Panc1 (cell line): Measurements from ENCODE around the gene GRAMD1B. TPM values are rescaled to one million over a fixed set of nuclear protein-coding genes. Genes with fewer than 3 reads are reported as not detected.
"Not testable (repeated sequence)": the region's sequence is repeated elsewhere in the genome, so short reads cannot be mapped to it uniquely, and the experiment has no call there.

ENCODE experiments used
- ATAC-seq: fragments of 200-7000 bp; cut with Tn5 transposase; 2 replicates; pipeline ENCODE4 v1.9.1; 2020; ENCODE audit warnings: mild to moderate bottlenecking, moderate library complexity
- BruUV-seq: library from RNA; stranded (reverse); fragments of 400-500 nt; replicated peaks from 2 replicates; lab custom pipeline; 2021; lab: Mats Ljungman, UMichigan
- CTCF ChIA-PET: fragments of 300-600 bp; sonication (Branson Sonifier 250); formaldehyde crosslinking; loops from one replicate; lab custom pipeline; 2022; ENCODE audit warnings: antibody characterized with exemption; lab: Charles Lee
- POLR2A ChIA-PET: fragments of 300-600 bp; sonication (Branson Sonifier 250); formaldehyde crosslinking; loops from one replicate; lab custom pipeline; 2022; ENCODE audit warnings: antibody characterized with exemption; lab: Charles Lee
- DNase-seq: peaks from one replicate; pipeline ENCODE4 v3.0.0-alpha.2; 2010; ENCODE audit warnings: low read depth, low spot score
- H3K27ac ChIP-seq: 2 replicates; pipeline ENCODE4 v1.5.1; 2011; ENCODE audit warnings: mild to moderate bottlenecking, low read length, inconsistent platforms
- H3K27me3 ChIP-seq: fragments of 200-500 bp; sonication (Bioruptor generic); 2 replicates; pipeline ENCODE4 v1.6.0; 2014; ENCODE audit warnings: low read length, inconsistent platforms; ENCODE audit not compliant: control insufficient read depth, insufficient read depth
- H3K36me3 ChIP-seq: fragments of 200-500 bp; sonication (Bioruptor generic); 2 replicates; pipeline ENCODE4 v1.5.1; 2014; ENCODE audit warnings: inconsistent platforms, mild to moderate bottlenecking, low read length, moderate library complexity; ENCODE audit not compliant: control insufficient read depth, insufficient read depth
- H3K4me1 ChIP-seq: 2 replicates; pipeline ENCODE4 v1.5.1; 2011; ENCODE audit warnings: inconsistent platforms, mild to moderate bottlenecking, low read length, moderate library complexity; ENCODE audit not compliant: control insufficient read depth, insufficient read depth
- H3K4me3 ChIP-seq, 2 experiments: 2 replicates each; pipeline ENCODE4 v1.5.1; 2011 to 2012; ENCODE audit warnings: low read depth in 2 of 2, low read length in 2 of 2, mild to moderate bottlenecking in 2 of 2, inconsistent platforms in 1 of 2, moderate library complexity in 1 of 2
- H3K9me3 ChIP-seq: fragments of 200-500 bp; sonication (Bioruptor generic); 2 replicates; pipeline ENCODE4 v1.5.1; 2014; ENCODE audit warnings: low read depth, mild to moderate bottlenecking, inconsistent platforms, low read length, moderate library complexity; ENCODE audit not compliant: control insufficient read depth, insufficient read depth
- CTCF ChIP-seq: fragments of 450-650 bp; IDR thresholded peaks from 2 replicates; pipeline ENCODE4 v1.5.1; 2017; ENCODE audit warnings: mild to moderate bottlenecking
- POLR2AphosphoS5 ChIP-seq: IDR thresholded peaks from 2 replicates; pipeline ENCODE4 v1.6.1; 2012; ENCODE audit warnings: mild to moderate bottlenecking, low read depth, low read length, moderate library complexity
- REST ChIP-seq, 2 experiments: IDR thresholded peaks; 2 replicates each; pipeline ENCODE4 v1.6.1; 2011 to 2012; ENCODE audit warnings: low read depth in 2 of 2, control low read depth in 1 of 2, low read length in 1 of 2, mild to moderate bottlenecking in 1 of 2, moderate library complexity in 1 of 2; ENCODE audit not compliant: insufficient read depth in 1 of 2
- SIN3A ChIP-seq: IDR thresholded peaks from 2 replicates; pipeline ENCODE4 v1.6.1; 2012; ENCODE audit warnings: low read depth, mild to moderate bottlenecking, low read length, moderate library complexity, borderline replicate concordance; ENCODE audit not compliant: insufficient read depth
- TCF7L2 ChIP-seq: IDR thresholded peaks from 2 replicates; pipeline ENCODE4 v1.6.1; 2011; ENCODE audit warnings: mild to moderate bottlenecking, low read depth, low read length, inconsistent platforms
- in situ Hi-C: cut with HindIII; loops from 2 replicates; pipeline ENCODE4 v1.10.0; 2016; ENCODE audit warnings: low sequenced_read_pairs, low pct_unique_long_range_greater_than_20kb
- intact Hi-C: fragments of 100-400 bp; cut with micrococcal nuclease; formaldehyde crosslinking; loops from one replicate; pipeline ENCODE4 v1.10.0; 2022; ENCODE audit not compliant: unreplicated experiment
- total RNA-seq: library from RNA; stranded (reverse); gene quantifications from one replicate; pipeline ENCODE4 v1.2.1, GENCODE V29; 2021; ENCODE audit not compliant: unreplicated experiment

GRAMD1B gene
- total RNA-seq, 1 experiment from 2014 or later: 0.46 TPM

GRCh38 chr11:123659311-123659710 lies 229.2 kb downstream of the GRAMD1B start:
- POLR2A ChIA-PET: no interaction called here
- no peaks in the 10 kb centered on the region; the same call in 1 of the 2 replicates for H3K4me1 ChIP-seq
- no peaks in the 10 kb centered on the region for H3K9me3 ChIP-seq
- peaks cover 9% of the 10 kb centered on the region for H3K27me3 ChIP-seq
- TF ChIP-seq REST (IDR thresholded peaks at IDR 0.05; ENCODE audit: insufficient read depth in 1 of 2, low read depth in 2 of 2, low read length in 1 of 2) (no peak), SIN3A (no peak), TCF7L2 (no peak), CTCF (no peak), POLR2AphosphoS5 (no peak)
- H3K4me3 ChIP-seq: no peak overlapping the region
- intact Hi-C loops (no loop called here), in situ Hi-C loops (no loop called here)
- no peak overlapping the region for H3K27ac ChIP-seq
- CTCF ChIA-PET: no interaction called here
- ATAC-seq (no peak), DNase-seq (no peak)
- no peaks in the 10 kb centered on the region for H3K36me3 ChIP-seq
- BruUV-seq: no TSS peak

- BruUV-seq, H3K27ac ChIP-seq, H3K4me1 ChIP-seq, CTCF ChIA-PET, intact Hi-C loops, POLR2A ChIA-PET, in situ Hi-C loops, H3K9me3 ChIP-seq, DNase-seq, ATAC-seq, H3K27me3 ChIP-seq, H3K4me3 ChIP-seq, H3K36me3 ChIP-seq: not testable (repeated sequence)
These were observed 229.9 kb downstream of the GRAMD1B start for GRCh38 chr11:123659965-123660364.

GRCh38 chr11:123665306-123665705 lies 235.2 kb downstream of the GRAMD1B start:
- ChIA-PET CTCF (no interaction called here), POLR2A (no interaction called here)
- ATAC-seq (no peak), DNase-seq (no peak)
- Histone ChIP-seq H3K36me3 (no peaks in the 10 kb centered on the region), H3K4me3 (no peak overlapping the region), H3K27ac (no peak overlapping the region), H3K4me1 (no peaks in the 10 kb centered on the region), H3K27me3 (peaks cover 4% of the 10 kb centered on the region; the same call in 1 of the 2 replicates), H3K9me3 (no peaks in the 10 kb centered on the region)
- in situ Hi-C loops (no loop called here), intact Hi-C loops (no loop called here)
- no TSS peak for BruUV-seq
- TF ChIP-seq CTCF (no peak), TCF7L2 (no peak), SIN3A (no peak), POLR2AphosphoS5 (no peak), REST (IDR thresholded peaks at IDR 0.05; ENCODE audit: insufficient read depth in 1 of 2, low read depth in 2 of 2, low read length in 1 of 2) (no peak)
